Esophagus (tissue), 2 donors: ENCODE measurements around the gene ANKRD34B. TPM values are rescaled to one million over a fixed set of nuclear protein-coding genes. Genes with fewer than 3 reads are reported as not detected.
"Not testable (repeated sequence)": the region's sequence is repeated elsewhere in the genome, so short reads cannot be mapped to it uniquely, and the experiment has no call there.

Experiments
- H3K27ac ChIP-seq, 2 donors: one replicate each; pipeline ENCODE4 v1.5.1; 2013; ENCODE audit warnings: low read depth in 2 of 2, mild to moderate bottlenecking in 2 of 2, inconsistent platforms in 1 of 2, low read length in 1 of 2, moderate library complexity in 1 of 2
- H3K27me3 ChIP-seq, 2 donors: one replicate each; pipeline ENCODE4 v1.6.1; 2013; ENCODE audit warnings: low read length in 2 of 2, control low read depth in 1 of 2, mild to moderate bottlenecking in 1 of 2; ENCODE audit not compliant: insufficient read depth in 2 of 2, control insufficient read depth in 1 of 2
- H3K36me3 ChIP-seq, 2 donors: one replicate each; pipeline ENCODE4 v1.6.1; 2013; ENCODE audit warnings: low read length in 1 of 2; ENCODE audit not compliant: control insufficient read depth in 2 of 2, insufficient read depth in 2 of 2
- H3K4me1 ChIP-seq, 2 donors: one replicate each; pipeline ENCODE4 v1.6.1; 2013; ENCODE audit warnings: low read length in 1 of 2; ENCODE audit not compliant: control insufficient read depth in 2 of 2, insufficient read depth in 2 of 2
- H3K4me3 ChIP-seq, 2 donors: one replicate each; pipeline ENCODE4 v1.5.1; 2013; ENCODE audit warnings: low read length in 2 of 2, mild to moderate bottlenecking in 2 of 2, low read depth in 1 of 2, moderate library complexity in 1 of 2
- H3K9me3 ChIP-seq, 2 donors: one replicate each; pipeline ENCODE4 v1.6.1; 2013; ENCODE audit warnings: mild to moderate bottlenecking in 2 of 2, low read depth in 1 of 2, low read length in 1 of 2, moderate library complexity in 1 of 2; ENCODE audit not compliant: control insufficient read depth in 2 of 2, insufficient read depth in 1 of 2
- WGBS, 2 donors: extraction: QIAGEN DNeasy Blood & Tissue Kit; methylation state at CpG; one replicate each; pipeline ENCODE4 v1.1.7; 2013; 5-methylcytosine and 5-hydroxymethylcytosine counted together
- polyA plus RNA-seq, 2 donors: library from polyadenylated mRNA; stranded (reverse); fragments of 200-250 nt; gene quantifications; one replicate each; pipeline ENCODE4 v1.2.3, GENCODE V29; 2013
- donor health status: healthy with polysubstance abuse.
- donor health status: Bipolar disorder and iron deficiency.

Gene ANKRD34B
- polyA plus RNA-seq, 2 donors: not detected

- H3K4me1 ChIP-seq: no peaks in the 10 kb centered on the region
- H3K36me3 ChIP-seq: no peaks in the 10 kb centered on the region
- no peaks in the 10 kb centered on the region for H3K27me3 ChIP-seq
- WGBS, 2 donors: 69 to 73% methylated on average over 7 of the region's 7 CpGs
- no peak overlapping the region for H3K27ac ChIP-seq
- no peaks in the 10 kb centered on the region for H3K9me3 ChIP-seq
- H3K4me3 ChIP-seq: no peak overlapping the region
These were observed 27.4 kb upstream of the ANKRD34B start for GRCh38 chr5:80597500-80597899.

- WGBS, 2 donors: 85 to 90% methylated on average over 2 of the region's 2 CpGs
- H3K27ac ChIP-seq: no peak overlapping the region
- no peaks in the 10 kb centered on the region for H3K36me3 ChIP-seq
- H3K9me3 ChIP-seq: no peaks in the 10 kb centered on the region
- no peaks in the 10 kb centered on the region for H3K4me1 ChIP-seq
- H3K4me3 ChIP-seq: no peak overlapping the region
- H3K27me3 ChIP-seq: no peaks in the 10 kb centered on the region
These were observed 24.7 kb upstream of the ANKRD34B start for GRCh38 chr5:80594810-80595209.

GRCh38 chr5:80592761-80593160 is 22.7 kb upstream of the ANKRD34B start:
- Histone ChIP-seq H3K27me3 (no peaks in the 10 kb centered on the region), H3K36me3 (no peaks in the 10 kb centered on the region), H3K27ac (no peak overlapping the region), H3K9me3 (no peaks in the 10 kb centered on the region), H3K4me1 (no peaks in the 10 kb centered on the region), H3K4me3 (no peak overlapping the region)
- 89% methylated on average over 2 of the region's 2 CpGs for WGBS, 2 donors

GRCh38 chr5:80592105-80592504 is 22.0 kb upstream of the ANKRD34B start:
- 39 to 55% methylated on average over 1 of the region's 1 CpG for WGBS, 2 donors
- no peaks in the 10 kb centered on the region for H3K27me3 ChIP-seq
- no peak overlapping the region for H3K4me3 ChIP-seq
- no peaks in the 10 kb centered on the region for H3K36me3 ChIP-seq
- no peaks in the 10 kb centered on the region for H3K4me1 ChIP-seq
- no peak overlapping the region for H3K27ac ChIP-seq
- H3K9me3 ChIP-seq: no peaks in the 10 kb centered on the region

- Histone ChIP-seq H3K27me3 (no peaks in the 10 kb centered on the region), H3K27ac (no peak overlapping the region), H3K4me3 (no peak overlapping the region), H3K9me3 (no peaks in the 10 kb centered on the region), H3K4me1 (no peaks in the 10 kb centered on the region), H3K36me3 (no peaks in the 10 kb centered on the region)
- WGBS, 2 donors: 72 to 77% methylated on average over 3 of the region's 3 CpGs
These were observed 21.3 kb upstream of the ANKRD34B start for GRCh38 chr5:80591352-80591751.

GRCh38 chr5:80590766-80591165 is 20.7 kb upstream of the ANKRD34B start:
- Histone ChIP-seq H3K4me3 (no peak overlapping the region), H3K36me3 (no peaks in the 10 kb centered on the region), H3K4me1 (no peaks in the 10 kb centered on the region), H3K27ac (no peak overlapping the region), H3K9me3 (no peaks in the 10 kb centered on the region), H3K27me3 (no peaks in the 10 kb centered on the region)
- 79 to 83% methylated on average over 5 of the region's 5 CpGs for WGBS, 2 donors

GRCh38 chr5:80588858-80589540 is 18.9 kb upstream of the ANKRD34B start:
- no peak overlapping the region for H3K4me3 ChIP-seq
- no peaks in the 10 kb centered on the region for H3K36me3 ChIP-seq
- no peak overlapping the region for H3K27ac ChIP-seq
- no peaks in the 10 kb centered on the region for H3K4me1 ChIP-seq
- H3K27me3 ChIP-seq: no peaks in the 10 kb centered on the region
- peaks cover 0 to 5% of the 10 kb centered on the region in 2 donors for H3K9me3 ChIP-seq
- WGBS, 2 donors: 83 to 85% methylated on average over 8 of the region's 8 CpGs

GRCh38 chr5:80584770-80585169 is 14.7 kb upstream of the ANKRD34B start:
- Histone ChIP-seq H3K36me3 (no peaks in the 10 kb centered on the region), H3K4me3 (no peak overlapping the region), H3K27me3 (no peaks in the 10 kb centered on the region), H3K27ac (no peak overlapping the region), H3K9me3 (peaks cover 0 to 5% of the 10 kb centered on the region in 2 donors), H3K4me1 (no peaks in the 10 kb centered on the region)
- 87 to 88% methylated on average over 6 of the region's 6 CpGs for WGBS, 2 donors

GRCh38 chr5:80580291-80580690 is 10.2 kb upstream of the ANKRD34B start:
- not testable (repeated sequence) for H3K4me3 ChIP-seq, H3K27me3 ChIP-seq, H3K9me3 ChIP-seq, H3K36me3 ChIP-seq, H3K4me1 ChIP-seq, H3K27ac ChIP-seq
- WGBS, 2 donors: 87 to 93% methylated on average over 1 to 3 of the region's 3 CpGs

GRCh38 chr5:80579050-80579449 is 9.0 kb upstream of the ANKRD34B start:
- H3K4me1 ChIP-seq: no peaks in the 10 kb centered on the region
- H3K36me3 ChIP-seq: no peaks in the 10 kb centered on the region
- H3K27me3 ChIP-seq: no peaks in the 10 kb centered on the region
- no peak overlapping the region for H3K4me3 ChIP-seq
- H3K27ac ChIP-seq: no peak overlapping the region
- WGBS, 2 donors: 95 to 97% methylated on average over 2 of the region's 2 CpGs
- H3K9me3 ChIP-seq: no peaks in the 10 kb centered on the region
